Hepatocyte (in vitro differentiated cells): ENCODE data around the gene ELF5. TPM values are rescaled to one million over a fixed set of nuclear protein-coding genes. Genes with fewer than 3 reads are reported as not detected.

ENCODE experiments used
- DNase-seq: peaks from one replicate; pipeline ENCODE4 v3.0.0-alpha.2; 2016; ENCODE audit warnings: low spot score
- H2AFZ ChIP-seq: fragments of 200-600 bp; sonication (generic); 2 replicates; pipeline ENCODE4 v1.6.0; 2016; ENCODE audit warnings: antibody characterized with exemption, mild to moderate bottlenecking
- H3K27ac ChIP-seq: fragments of 200-600 bp; sonication (generic); 2 replicates; pipeline ENCODE4 v1.5.1; 2016; ENCODE audit warnings: mild to moderate bottlenecking
- H3K27me3 ChIP-seq: fragments of 200-600 bp; sonication (generic); 2 replicates; pipeline ENCODE4 v1.6.1; 2016
- H3K36me3 ChIP-seq: fragments of 200-600 bp; sonication (generic); replicated peaks from 2 replicates; pipeline ENCODE4 v1.5.1; 2016; ENCODE audit warnings: low read depth; ENCODE audit not compliant: insufficient read depth
- H3K4me1 ChIP-seq: fragments of 200-600 bp; sonication (generic); 2 replicates; pipeline ENCODE4 v1.5.1; 2016; ENCODE audit warnings: mild to moderate bottlenecking, moderate library complexity; ENCODE audit not compliant: insufficient read depth
- H3K4me2 ChIP-seq: fragments of 200-600 bp; sonication (generic); 2 replicates; pipeline ENCODE4 v1.6.0; 2016
- H3K4me3 ChIP-seq: fragments of 200-600 bp; sonication (generic); 2 replicates; pipeline ENCODE4 v1.5.1; 2016; ENCODE audit warnings: mild to moderate bottlenecking
- H3K79me2 ChIP-seq: fragments of 200-600 bp; sonication (generic); 2 replicates; pipeline ENCODE4 v1.6.0; 2017; ENCODE audit warnings: mild to moderate bottlenecking
- H3K9me2 ChIP-seq: fragments of 200-600 bp; sonication (generic); replicated peaks from 2 replicates; pipeline ENCODE4 v1.6.0; 2017; ENCODE audit warnings: mild to moderate bottlenecking; ENCODE audit not compliant: insufficient read depth
- H3K9me3 ChIP-seq: fragments of 200-600 bp; sonication (generic); 2 replicates; pipeline ENCODE4 v1.5.1; 2016; ENCODE audit warnings: low read depth, mild to moderate bottlenecking
- H4K20me1 ChIP-seq: fragments of 200-600 bp; sonication (generic); 2 replicates; pipeline ENCODE4 v1.6.0; 2016; ENCODE audit warnings: mild to moderate bottlenecking; ENCODE audit not compliant: insufficient read depth, poor library complexity, severe bottlenecking
- EZH2 ChIP-seq: fragments of 200-600 bp; sonication (generic); IDR thresholded peaks from 2 replicates; pipeline ENCODE4 v1.6.1; 2016; ENCODE audit warnings: antibody characterized with exemption, mild to moderate bottlenecking, borderline replicate concordance
- EZH2phosphoT487 ChIP-seq: fragments of 200-600 bp; sonication (generic); IDR thresholded peaks from one replicate; pipeline ENCODE4 v1.6.1; 2018; ENCODE audit warnings: antibody characterized with exemption, mild to moderate bottlenecking, low read depth, moderate library complexity; ENCODE audit not compliant: unreplicated experiment, severe bottlenecking
- WGBS: methylation state at CpG from one replicate; pipeline ENCODE4 v1.1.6; 2016; ENCODE audit warnings: low lambda C conversion rate; ENCODE audit errors: missing lambda C conversion rate; 5-methylcytosine and 5-hydroxymethylcytosine counted together
- polyA plus RNA-seq: library from polyadenylated mRNA; unstranded; fragments of >200 nt; fragmentation: Nextera tagmentation; extraction: Ambion mirVana; gene quantifications from 2 replicates; pipeline ENCODE4 v1.2.1, GENCODE V29; 2016
- total RNA-seq: library from RNA; depleted of rRNA; stranded (reverse); fragments of >200 nt; gene quantifications from 2 replicates; pipeline ENCODE4 v1.2.3, GENCODE V29; 2014
- TF ChIP-seq, protein P1 (sequence below): fragments of 200-600 bp; sonication (generic); IDR thresholded peaks from 2 replicates; pipeline ENCODE4 v1.5.1; 2016; ENCODE audit warnings: antibody characterized with exemption, mild to moderate bottlenecking; ENCODE audit not compliant: poor library complexity

ELF5 gene
- total and polyA plus RNA-seq, 2 experiments from 2014 or later, result 0.50 to 0.53 TPM

DNA sequence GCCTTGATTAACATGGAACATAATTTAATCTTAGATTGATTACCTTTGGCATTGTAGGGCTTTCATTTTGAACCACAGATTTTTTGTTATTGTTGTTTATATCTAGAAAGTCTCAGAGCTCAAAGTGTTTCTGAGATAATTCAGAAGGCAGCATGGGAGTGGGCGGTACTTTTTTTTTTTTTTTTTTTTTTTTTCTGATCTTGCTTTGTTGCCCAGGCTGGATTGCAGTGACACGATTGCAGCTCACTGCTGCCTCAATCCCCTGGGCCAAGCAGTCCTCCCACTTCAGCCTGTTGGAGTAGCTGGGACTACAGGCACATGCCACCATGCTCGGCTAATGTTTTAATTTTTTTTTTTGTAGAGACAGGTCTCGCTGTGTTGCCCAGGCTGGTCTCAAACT, 53.3 kb downstream of the ELF5 start:
- H3K4me2 ChIP-seq, result no peak overlapping the region
- no peak overlapping the region for H3K27ac ChIP-seq
- no peaks in the 10 kb centered on the region for H4K20me1 ChIP-seq
- DNase-seq, result no peak
- no peaks in the 10 kb centered on the region for H3K27me3 ChIP-seq
- H3K9me2 ChIP-seq, result no peaks in the 10 kb centered on the region
- WGBS, result 81% methylated on average over 4 of the region's 4 CpGs
- no peaks in the 10 kb centered on the region for H3K36me3 ChIP-seq
- H3K4me1 ChIP-seq, result no peaks in the 10 kb centered on the region
- no peaks in the 10 kb centered on the region for H3K9me3 ChIP-seq
- no peak overlapping the region for H3K4me3 ChIP-seq
- H2AFZ ChIP-seq, result no peak overlapping the region
- H3K79me2 ChIP-seq, result no peaks in the 10 kb centered on the region
- no peak for TF ChIP-seq EZH2phosphoT487
- TF ChIP-seq, protein P1, sequence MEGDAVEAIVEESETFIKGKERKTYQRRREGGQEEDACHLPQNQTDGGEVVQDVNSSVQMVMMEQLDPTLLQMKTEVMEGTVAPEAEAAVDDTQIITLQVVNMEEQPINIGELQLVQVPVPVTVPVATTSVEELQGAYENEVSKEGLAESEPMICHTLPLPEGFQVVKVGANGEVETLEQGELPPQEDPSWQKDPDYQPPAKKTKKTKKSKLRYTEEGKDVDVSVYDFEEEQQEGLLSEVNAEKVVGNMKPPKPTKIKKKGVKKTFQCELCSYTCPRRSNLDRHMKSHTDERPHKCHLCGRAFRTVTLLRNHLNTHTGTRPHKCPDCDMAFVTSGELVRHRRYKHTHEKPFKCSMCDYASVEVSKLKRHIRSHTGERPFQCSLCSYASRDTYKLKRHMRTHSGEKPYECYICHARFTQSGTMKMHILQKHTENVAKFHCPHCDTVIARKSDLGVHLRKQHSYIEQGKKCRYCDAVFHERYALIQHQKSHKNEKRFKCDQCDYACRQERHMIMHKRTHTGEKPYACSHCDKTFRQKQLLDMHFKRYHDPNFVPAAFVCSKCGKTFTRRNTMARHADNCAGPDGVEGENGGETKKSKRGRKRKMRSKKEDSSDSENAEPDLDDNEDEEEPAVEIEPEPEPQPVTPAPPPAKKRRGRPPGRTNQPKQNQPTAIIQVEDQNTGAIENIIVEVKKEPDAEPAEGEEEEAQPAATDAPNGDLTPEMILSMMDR, result no peak

DNA sequence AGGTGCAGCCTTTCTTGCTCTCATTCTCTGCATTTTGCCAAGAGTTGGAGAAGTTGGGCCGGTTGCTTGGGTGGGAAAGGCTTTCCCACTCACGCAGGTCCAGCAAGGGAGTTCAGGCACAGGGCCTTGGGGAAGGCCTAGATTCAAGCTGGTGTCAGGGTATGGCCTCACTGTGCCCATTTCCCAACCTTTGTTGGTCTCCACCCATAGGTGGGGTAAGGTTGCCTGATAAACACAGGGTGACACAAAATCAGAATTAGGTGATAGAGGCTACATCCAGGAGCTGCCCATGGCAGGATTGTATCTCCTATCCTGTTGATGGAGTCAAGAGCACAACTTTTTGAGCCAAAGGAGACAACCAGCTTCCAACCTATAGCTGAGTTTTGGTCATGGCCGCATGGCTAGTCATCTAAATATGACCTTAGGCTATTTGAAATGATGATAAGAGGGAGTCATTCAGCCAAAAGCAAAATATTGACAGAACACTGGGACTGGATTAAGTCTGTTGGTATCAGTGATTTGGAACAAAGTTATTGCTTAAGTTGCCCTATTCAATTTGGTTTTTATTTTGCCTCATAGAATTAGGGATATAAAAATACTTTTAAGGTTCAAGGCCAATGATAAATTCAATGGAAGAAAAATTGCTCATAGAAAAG, 54.0 kb downstream of the ELF5 start:
- DNase-seq, result no peak
- Histone ChIP-seq H3K4me1 (no peaks in the 10 kb centered on the region), H2AFZ (no peak overlapping the region), H3K9me2 (no peaks in the 10 kb centered on the region), H3K4me3 (no peak overlapping the region), H3K36me3 (no peaks in the 10 kb centered on the region), H3K9me3 (no peaks in the 10 kb centered on the region), H3K4me2 (no peak overlapping the region), H3K27ac (no peak overlapping the region), H3K79me2 (no peaks in the 10 kb centered on the region), H3K27me3 (no peaks in the 10 kb centered on the region), H4K20me1 (no peaks in the 10 kb centered on the region)
- WGBS, result 86% methylated on average over 3 of the region's 3 CpGs
- TF ChIP-seq, protein P1, result no peak
- TF ChIP-seq EZH2, result no peak
- no peak for TF ChIP-seq EZH2phosphoT487

DNA sequence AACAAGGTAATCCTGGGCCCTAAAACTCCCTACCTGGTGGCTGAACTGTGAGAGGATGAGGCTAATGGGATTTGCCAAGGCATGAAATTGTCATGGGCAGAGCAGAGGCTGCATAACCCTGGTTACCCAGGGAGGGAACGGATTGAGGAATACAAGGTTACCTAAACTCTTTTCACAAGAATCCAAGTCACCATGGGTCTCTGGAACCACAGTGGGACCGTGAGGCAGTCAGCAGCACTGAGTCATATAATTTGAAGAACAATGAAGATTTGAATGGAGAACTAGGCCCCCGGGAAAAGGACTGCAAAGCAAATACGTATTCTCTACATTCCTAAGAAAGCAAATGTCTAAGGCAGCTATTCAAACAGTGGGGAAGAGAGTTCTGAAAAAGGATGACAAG, 55.1 kb downstream of the ELF5 start:
- no peak for DNase-seq
- no peak overlapping the region for H3K4me2 ChIP-seq

More for the DNA sequence above, 55.1 kb downstream of the ELF5 start:
- Histone ChIP-seq H3K9me2 (no peaks in the 10 kb centered on the region), H3K4me3 (no peak overlapping the region), H3K79me2 (no peaks in the 10 kb centered on the region), H3K4me1 (no peaks in the 10 kb centered on the region), H3K27me3 (no peaks in the 10 kb centered on the region), H3K9me3 (no peaks in the 10 kb centered on the region), H3K27ac (no peak overlapping the region), H3K36me3 (no peaks in the 10 kb centered on the region), H2AFZ (no peak overlapping the region), H4K20me1 (no peaks in the 10 kb centered on the region)
- 53% methylated on average over 4 of the region's 4 CpGs for WGBS
- TF ChIP-seq EZH2 (no peak), EZH2phosphoT487 (no peak)
- TF ChIP-seq, protein P1, result no peak
